GM19023 (cell line): Measurements from ENCODE around the gene NUSAP1.
A peak's percentile ranks its signal among the peaks of the same experiment; 100 is the strongest.
"Not testable (repeated sequence)": the region's sequence is repeated elsewhere in the genome, so short reads cannot be mapped to it uniquely, and the experiment has no call there.

Experiments used
- ATAC-seq: cut with Tn5 transposase; IDR thresholded peaks from one replicate; pipeline ENCODE4 v1.9.1; 2021; ENCODE audit warnings: mild to moderate bottlenecking, moderate library complexity; ENCODE audit not compliant: unreplicated experiment

NUSAP1 gene

GRCh38 chr15:41408234-41408641 lies 75.6 kb downstream of the NUSAP1 start:
- no peak for ATAC-seq

- no peak for ATAC-seq
These were observed 78.3 kb downstream of the NUSAP1 start for GRCh38 chr15:41411031-41411430.

DNA sequence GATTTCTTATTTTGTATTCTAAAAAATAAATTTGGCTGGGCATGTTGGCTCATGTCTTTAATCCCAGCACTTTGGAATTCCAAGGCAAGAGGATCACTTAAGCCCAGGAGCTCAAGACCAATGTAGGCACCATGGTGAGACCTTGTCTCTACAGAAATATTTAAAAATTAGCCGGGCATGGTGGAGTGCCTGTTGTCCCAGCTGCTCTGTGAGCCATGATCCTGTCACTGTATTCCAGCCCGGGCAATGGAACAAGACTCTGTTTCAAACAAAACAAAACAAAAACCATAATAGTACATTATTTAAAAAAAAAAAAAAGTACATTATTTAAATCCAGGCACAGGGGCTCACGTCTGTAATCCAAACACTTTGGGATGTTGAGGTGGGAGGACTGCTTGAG lies 78.8 kb downstream of the NUSAP1 start:
- ATAC-seq: no peak

GRCh38 chr15:41416128-41416741 lies 83.6 kb downstream of the NUSAP1 start:
- peak; percentile 6 for ATAC-seq

GRCh38 chr15:41416742-41417417 lies 84.2 kb downstream of the NUSAP1 start, which contains the start of gene RTF1:
TSS of gene RTF1 (plus strand) at chr15:41417095. CDS start at chr15:41417116, 21 bp downstream.
- peak; percentile 85 for ATAC-seq

DNA sequence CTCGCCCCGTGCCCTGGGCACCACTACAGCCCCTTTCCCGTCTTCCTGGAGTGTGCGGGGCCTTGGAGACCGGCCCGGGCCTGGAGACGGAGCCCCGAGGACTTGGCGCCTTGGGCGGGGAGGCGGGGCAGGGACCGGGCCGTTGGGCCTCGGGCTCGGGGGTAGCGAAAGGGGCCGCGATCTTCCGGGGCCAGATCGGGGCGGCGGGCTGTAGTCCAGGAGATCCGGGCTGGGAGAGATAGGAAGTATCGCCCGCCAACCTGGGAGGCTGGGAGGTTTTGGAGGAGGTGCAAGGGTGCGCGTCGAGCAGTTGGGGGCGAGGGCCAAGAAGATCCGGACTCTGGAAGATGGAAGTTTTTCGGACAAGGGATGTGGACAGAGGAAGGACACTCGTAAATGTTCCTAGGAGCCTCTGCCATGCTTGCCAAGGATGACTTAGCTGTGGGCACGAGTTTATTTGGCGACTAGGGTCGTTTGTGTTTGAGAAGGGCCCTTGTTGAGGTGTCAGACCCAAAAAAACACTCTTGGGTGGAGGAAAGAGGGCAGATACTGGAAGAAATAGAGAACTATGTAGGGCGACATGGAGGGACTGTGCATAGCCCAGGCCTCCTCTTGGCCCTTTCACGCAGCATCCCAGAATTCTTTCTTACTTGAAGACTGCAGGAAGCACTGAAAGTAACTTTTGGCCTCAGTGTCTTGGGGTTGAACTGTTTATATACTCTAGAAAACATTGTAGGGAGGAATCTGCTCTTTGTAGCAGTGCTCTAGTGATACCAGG lies 84.9 kb downstream of the NUSAP1 start:
- ATAC-seq: peak; percentile 47

GRCh38 chr15:41423979-41424659 lies 91.4 kb downstream of the NUSAP1 start:
- ATAC-seq: no peak

- ATAC-seq: no peak
These were observed 92.1 kb downstream of the NUSAP1 start for GRCh38 chr15:41424809-41425208.

DNA sequence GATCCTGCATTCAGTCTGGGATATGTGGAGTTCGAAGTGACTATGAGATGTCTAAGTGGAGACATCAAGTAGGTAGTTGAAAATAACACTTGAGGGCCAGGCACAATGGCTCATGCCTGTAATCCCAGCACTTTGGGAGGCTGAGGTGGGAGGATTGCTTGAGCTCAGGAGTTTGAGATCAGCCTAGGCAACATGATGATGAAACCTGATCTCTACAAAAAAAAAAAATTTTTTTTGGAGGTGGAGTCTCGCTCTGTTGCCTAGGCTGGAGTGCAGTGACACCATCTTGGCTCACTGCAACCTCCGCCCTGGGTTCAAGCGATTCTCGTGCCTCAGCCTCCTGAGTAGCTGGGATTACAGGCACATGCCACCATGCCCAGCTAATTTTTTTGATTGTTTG lies 93.2 kb downstream of the NUSAP1 start:
- ATAC-seq: not testable (repeated sequence)

GRCh38 chr15:41429003-41429890 lies 96.6 kb downstream of the NUSAP1 start:
- peak; percentile 75 for ATAC-seq
